NCI-H2196 treated with DMSO at 0.1 percent for 48 hours (cell line): ENCODE data around the gene SLC25A13.
"Not testable (repeated sequence)": the region's sequence is repeated elsewhere in the genome, so short reads cannot be mapped to it uniquely, and the experiment has no call there.

Source experiments
- DNase-seq: peaks from one replicate; lab custom pipeline; 2025; ENCODE audit not compliant: unreplicated experiment; lab: John Stamatoyannopoulos, UW

Gene SLC25A13

DNA sequence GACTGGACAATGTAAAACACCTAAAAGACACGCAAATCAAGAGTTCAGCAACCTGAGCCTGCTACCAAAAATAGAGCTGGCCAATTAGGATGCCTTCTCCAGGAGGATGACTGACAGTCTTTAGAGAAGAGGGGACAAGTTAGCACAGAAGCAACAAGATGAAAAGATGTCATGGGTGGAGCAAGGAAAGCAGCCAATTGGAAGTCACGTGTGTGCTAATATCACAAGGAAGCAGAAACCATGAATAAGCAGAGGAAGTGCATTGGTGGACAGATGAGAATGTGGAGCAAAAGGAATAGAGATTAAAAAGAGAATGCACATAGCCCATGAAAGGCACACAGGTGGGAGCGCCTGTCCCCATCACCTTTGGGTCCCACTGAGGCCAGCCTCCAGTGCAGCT is 148.1 kb downstream of the SLC25A13 start:
- no peak for DNase-seq

DNA sequence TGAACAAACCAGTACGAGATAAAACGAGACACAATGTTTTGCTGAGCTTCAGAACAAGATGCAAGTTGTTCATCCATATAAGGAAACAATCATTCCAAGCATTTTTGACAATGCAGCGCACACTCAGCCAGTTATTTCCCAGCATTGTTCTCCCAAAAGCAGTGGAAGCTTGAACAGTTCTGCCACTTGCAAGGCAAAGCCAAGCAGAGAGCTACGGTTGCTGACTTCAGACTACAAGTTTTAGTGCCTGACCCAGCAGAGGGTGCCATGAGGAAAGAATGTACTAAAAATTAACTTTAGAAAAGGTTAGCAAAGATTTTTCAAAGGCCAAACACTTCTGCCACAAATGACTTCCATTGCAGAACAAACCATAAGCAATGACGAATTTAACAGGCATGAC is 152.5 kb downstream of the SLC25A13 start:
- no peak for DNase-seq

DNA sequence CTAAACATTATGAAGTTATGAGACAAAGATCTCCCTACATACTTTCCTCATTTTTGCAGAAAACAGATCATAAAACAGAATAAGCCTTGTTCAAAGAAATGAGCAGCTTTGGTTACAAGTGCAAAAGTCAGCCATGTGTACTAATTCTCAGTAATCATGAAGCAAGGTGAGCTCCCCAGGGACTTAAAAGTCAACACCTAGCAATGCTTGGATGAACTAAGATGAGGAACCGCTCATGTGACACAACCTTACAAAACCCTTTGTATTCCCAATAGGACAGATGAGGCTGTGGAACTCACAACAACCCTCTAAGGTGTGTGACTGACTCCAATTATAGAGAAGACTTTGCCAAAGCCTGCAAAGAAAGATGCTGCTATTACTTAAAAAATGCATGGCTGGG is 154.5 kb downstream of the SLC25A13 start:
- DNase-seq: no peak

DNA sequence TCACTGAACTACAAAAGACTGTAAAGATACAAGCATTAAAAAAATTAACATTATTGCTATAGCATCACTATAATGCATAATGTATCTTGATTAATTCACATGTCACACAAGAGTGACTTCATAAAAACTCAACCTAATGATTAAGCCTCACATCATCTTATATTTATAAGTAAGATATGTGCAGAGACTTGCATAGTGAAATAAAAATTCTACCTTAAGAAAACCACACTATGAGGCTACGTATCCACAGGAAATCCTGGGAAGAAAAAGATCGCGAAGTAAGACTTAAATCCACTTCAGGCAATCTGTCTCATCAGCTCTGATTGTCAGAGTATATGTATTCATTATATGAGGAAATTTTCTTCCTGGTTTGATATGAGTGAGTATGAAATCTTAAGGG is 160.0 kb downstream of the SLC25A13 start:
- DNase-seq: no peak

- no peak for DNase-seq
Observed at GRCh38 chr7:96157856-96158255, 164.0 kb downstream of the SLC25A13 start.

DNA sequence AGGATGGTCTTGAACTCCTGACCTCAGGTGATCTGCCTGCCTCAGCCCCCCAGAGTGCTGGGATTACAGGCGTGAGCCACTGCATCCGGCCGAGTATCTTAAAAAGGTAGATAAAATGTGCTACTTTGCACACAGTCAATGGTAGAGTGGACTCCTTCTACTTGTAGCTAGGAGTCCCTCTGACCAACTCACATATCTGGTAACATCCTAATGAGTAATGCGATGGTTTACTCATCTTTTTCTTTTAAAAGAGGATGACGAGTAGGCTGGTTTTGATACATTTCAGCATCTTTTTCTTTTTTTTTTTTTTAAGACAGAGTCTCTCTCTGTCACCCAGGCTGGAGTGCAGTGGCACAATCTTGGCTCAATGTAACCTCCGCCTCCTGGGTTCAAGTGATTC is 167.4 kb downstream of the SLC25A13 start:
- not testable (repeated sequence) for DNase-seq

- DNase-seq: no peak
Observed at GRCh38 chr7:96152706-96153105, 169.2 kb downstream of the SLC25A13 start.

- no peak for DNase-seq
Observed at GRCh38 chr7:96151889-96152288, 170.0 kb downstream of the SLC25A13 start.

DNA sequence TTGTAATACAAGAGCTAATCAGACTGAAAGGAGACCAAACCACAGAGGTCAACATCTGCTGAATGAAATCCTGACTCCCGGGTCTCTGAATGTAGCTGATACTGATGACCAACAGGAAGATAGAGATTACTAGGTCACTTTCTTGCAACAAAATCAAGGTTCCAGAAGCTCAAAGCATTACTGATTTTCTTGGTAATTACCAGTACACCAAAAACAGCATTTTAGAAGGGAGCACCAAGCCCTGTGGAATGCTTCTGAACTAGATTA is 177.7 kb downstream of the SLC25A13 start:
- no peak for DNase-seq

DNA sequence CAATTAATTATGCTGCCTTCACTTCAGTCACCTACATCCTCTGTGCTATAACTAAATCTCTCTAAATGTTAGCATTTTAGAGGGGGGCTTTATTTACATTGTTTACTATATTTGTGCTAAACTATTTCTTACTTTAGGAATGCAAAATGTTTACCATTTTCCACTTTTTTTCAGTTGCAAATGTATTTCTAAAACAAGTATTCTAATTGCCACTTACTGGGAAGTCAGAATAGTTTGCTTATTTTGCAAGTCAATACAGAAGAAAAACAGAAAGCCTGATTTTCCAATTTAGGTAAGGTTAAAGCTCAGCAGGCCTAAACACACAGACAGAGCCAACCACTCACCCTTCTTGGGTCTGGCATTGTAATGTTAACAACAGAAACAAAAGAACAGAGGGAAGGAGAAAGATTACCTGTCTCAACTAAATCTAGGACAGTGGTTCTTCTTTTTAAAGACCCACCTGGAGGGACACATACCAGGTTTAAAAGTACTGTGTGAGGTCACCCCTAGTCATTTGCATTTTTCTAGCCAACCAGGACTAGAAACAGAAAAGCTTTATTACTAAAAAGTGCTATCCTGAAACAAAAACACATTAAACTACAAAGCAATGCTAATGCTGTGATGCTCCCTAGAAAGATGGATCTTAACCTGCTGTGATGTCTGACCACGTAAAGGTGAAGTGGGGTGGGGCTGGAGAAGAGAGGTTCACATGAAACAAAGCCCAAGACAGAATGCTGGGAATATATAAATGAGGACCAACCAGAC is 178.2 kb downstream of the SLC25A13 start:
- DNase-seq: no peak

GRCh38 chr7:96136600-96137239 is 185.2 kb downstream of the SLC25A13 start:
- no peak for DNase-seq

DNA sequence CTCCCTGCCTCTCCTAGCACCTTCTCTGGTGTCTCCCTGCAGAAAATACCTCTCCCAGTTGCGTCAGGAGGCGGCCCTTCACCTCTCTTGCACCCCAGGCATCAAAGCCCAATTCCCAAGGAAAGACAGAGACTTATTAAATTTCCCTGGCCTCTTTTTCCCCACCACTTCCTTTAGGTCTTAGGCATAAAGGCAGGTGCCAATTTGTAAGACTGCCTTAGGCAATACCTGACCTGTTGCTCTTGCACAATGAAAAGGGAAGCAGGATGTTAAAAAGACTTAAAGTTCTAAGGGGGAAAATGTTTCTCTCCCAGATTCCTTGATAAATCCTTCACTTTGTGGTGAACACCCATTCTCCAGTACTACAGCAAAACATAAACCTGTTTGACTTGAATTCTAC is 186.7 kb downstream of the SLC25A13 start:
- DNase-seq: no peak

GRCh38 chr7:96131525-96131924 is 190.4 kb downstream of the SLC25A13 start:
- DNase-seq: no peak

DNA sequence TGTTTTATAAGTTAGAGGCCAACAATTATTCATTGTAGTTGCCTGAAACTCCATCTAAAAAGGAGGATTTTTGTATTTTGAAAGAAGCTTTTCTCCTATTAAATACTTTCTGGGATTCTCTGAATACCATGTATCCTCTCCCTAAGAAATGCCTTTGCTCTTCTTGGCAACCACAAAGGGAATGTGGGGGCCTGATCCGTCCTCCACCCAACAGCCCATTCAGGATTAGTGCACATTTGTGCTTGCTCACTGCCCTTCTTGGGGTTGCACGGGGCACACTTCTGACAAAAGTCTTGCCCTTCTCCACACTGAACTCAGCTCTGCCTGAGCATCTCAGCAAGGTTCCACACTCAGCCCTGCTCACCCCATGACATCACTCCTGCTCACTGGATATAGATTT is 194.2 kb downstream of the SLC25A13 start:
- no peak for DNase-seq

- DNase-seq: no peak
Observed at GRCh38 chr7:96126382-96126781, 195.5 kb downstream of the SLC25A13 start.

DNA sequence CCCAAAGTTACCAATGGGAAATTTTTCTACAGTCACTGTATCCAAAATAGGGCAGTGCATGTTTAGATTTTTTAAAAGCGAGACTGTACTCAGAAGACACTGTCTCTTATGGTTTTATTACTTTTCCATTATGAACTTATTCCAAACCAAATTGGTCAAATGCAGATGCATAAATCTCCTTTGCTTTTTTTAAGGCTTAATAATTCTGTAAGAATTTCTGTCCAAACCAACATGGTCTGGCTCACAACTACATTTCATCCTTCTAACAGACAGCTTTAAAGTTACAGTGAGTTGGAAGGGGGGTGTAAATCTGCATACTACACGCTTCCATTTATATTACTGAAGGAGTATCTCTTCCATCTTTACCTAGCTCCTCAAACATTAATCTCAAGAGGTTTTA is 199.2 kb downstream of the SLC25A13 start:
- no peak for DNase-seq

- DNase-seq: no peak
Observed at GRCh38 chr7:96121752-96122151, 200.1 kb downstream of the SLC25A13 start.

DNA sequence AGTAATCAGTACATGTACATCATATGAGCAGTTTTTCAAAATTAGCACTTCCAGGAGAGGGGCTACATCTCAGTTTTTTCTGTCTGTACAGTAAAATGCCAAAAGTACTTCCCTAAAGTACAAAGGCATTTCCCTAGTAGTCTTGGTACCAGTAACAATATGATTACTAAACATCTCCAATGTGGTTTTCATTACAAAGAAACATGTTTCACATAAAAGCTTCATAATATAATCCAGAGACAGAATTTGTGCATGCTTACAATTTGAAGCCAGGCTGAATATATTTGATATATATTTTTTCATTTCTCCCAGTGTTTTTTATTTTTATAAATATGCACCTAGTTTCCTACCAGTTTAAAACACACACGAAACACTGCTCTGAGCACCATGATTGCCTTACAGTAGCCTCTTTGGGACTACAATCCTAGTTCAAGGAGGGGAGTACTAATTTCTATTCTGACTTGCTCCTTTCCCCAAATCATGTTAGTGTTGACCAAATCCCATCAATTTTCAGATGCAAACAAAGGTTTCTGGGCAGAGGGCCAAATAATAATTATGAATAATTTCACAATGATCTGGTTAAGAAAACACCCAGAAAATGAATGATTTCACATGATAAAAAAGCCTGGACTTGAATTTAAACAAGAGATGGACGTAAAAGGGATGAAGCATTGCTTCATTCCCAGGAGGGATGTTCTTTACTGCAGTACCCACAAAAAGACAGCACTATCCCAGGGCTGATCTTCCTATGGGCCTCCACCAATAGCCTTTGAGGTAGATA is 201.3 kb downstream of the SLC25A13 start:
- no peak for DNase-seq

- DNase-seq: no peak
Observed at GRCh38 chr7:96118449-96119001, 203.4 kb downstream of the SLC25A13 start.

- no peak for DNase-seq
Observed at GRCh38 chr7:96116173-96116572, 205.7 kb downstream of the SLC25A13 start.

- DNase-seq: no peak
Observed at GRCh38 chr7:96114190-96114589, 207.7 kb downstream of the SLC25A13 start.

- no peak for DNase-seq
Observed at GRCh38 chr7:96111405-96111804, 210.5 kb downstream of the SLC25A13 start.
